ENCODE data around the gene HOXD3.

- TF ChIP-seq, protein P1, sequence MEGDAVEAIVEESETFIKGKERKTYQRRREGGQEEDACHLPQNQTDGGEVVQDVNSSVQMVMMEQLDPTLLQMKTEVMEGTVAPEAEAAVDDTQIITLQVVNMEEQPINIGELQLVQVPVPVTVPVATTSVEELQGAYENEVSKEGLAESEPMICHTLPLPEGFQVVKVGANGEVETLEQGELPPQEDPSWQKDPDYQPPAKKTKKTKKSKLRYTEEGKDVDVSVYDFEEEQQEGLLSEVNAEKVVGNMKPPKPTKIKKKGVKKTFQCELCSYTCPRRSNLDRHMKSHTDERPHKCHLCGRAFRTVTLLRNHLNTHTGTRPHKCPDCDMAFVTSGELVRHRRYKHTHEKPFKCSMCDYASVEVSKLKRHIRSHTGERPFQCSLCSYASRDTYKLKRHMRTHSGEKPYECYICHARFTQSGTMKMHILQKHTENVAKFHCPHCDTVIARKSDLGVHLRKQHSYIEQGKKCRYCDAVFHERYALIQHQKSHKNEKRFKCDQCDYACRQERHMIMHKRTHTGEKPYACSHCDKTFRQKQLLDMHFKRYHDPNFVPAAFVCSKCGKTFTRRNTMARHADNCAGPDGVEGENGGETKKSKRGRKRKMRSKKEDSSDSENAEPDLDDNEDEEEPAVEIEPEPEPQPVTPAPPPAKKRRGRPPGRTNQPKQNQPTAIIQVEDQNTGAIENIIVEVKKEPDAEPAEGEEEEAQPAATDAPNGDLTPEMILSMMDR (optimal IDR thresholded peaks at IDR 0.05 in 1 of 3, IDR thresholded peaks at IDR 0.05 in 1 of 3, conservative IDR thresholded peaks at IDR 0.05 in 1 of 3; ENCODE audit: extremely low read depth in 1 of 3, insufficient read depth in 2 of 3, low read length in 3 of 3), result no peak
- TF ChIP-seq EZH2 (IDR thresholded peaks at IDR 0.05; ENCODE audit: low read length), result no peak
These were observed 45.4 kb downstream of the HOXD3 start for GRCh38 chr2:176202491-176202890.

All from keratinocyte (primary cell).